IPS-18c (cell line): ENCODE data around the gene AR.

Experiments
- H3K4me3 ChIP-seq: 2 replicates; pipeline ENCODE4 v1.7.0; 2013; ENCODE audit warnings: low read depth, mild to moderate bottlenecking, low read length, moderate library complexity; ENCODE audit not compliant: insufficient read depth
- H3K9me3 ChIP-seq: one replicate; pipeline ENCODE4 v1.6.1; 2013; ENCODE audit warnings: mild to moderate bottlenecking, low read length, moderate library complexity; ENCODE audit not compliant: control insufficient read depth, insufficient read depth

The AR gene

GRCh38 chrX:67734111-67734753, 190.4 kb downstream of the AR start:
- H3K9me3 ChIP-seq, result no peaks in the 10 kb centered on the region
- no peak overlapping the region for H3K4me3 ChIP-seq

GRCh38 chrX:67749536-67749935, 205.7 kb downstream of the AR start:
- H3K9me3 ChIP-seq, result peaks cover 2% of the 10 kb centered on the region

GRCh38 chrX:67750694-67751093, 206.9 kb downstream of the AR start:
- peaks cover 2% of the 10 kb centered on the region for H3K9me3 ChIP-seq
- H3K4me3 ChIP-seq, result no peak overlapping the region

More at GRCh38 chrX:67749536-67749935, 205.7 kb downstream of the AR start:
- no peak overlapping the region for H3K4me3 ChIP-seq

GRCh38 chrX:67759018-67759417, 215.2 kb downstream of the AR start:
- no peaks in the 10 kb centered on the region for H3K9me3 ChIP-seq

DNA sequence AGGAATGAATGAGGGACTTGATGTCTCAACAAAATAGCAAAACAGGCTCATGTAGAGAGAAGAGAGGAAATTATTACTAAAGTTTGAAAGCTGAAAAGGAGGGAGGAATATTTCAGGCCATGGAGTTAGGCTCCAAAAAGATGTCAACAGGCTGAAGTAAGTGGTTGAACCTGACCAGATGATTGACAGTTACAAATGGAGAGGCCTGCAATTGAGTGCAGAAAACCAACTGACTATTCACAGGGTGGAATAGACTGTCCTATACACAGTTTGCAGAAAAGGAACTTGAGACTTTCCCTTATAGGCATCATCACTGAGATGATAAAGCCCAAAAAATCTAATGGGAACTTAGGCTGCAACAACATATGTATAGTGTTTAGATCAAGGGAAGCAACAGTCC, 233.3 kb downstream of the AR start:
- Histone ChIP-seq H3K4me3 (no peak overlapping the region), H3K9me3 (peaks cover 5% of the 10 kb centered on the region)

More at GRCh38 chrX:67759018-67759417, 215.2 kb downstream of the AR start:
- H3K4me3 ChIP-seq, result no peak overlapping the region

DNA sequence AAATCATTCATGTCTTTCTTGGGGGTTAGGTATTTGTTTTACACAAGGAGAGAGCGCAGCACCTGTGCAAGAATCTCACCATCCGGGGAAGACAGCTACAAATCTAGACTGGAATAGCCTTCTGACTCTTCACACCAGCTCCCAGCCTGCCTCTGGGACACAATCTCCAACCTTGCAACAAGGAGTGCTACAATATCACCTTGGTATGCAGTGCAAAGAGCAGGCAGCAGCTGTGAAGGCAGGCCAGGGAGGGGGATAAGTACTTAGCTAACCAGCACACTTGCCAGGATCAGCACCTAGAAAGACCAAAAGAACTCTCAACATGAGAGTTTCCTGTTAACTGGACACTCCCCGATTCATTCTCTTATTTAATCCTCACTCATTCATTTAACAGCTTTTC, 235.3 kb downstream of the AR start:
- Histone ChIP-seq H3K4me3 (no peak overlapping the region; the same call in 1 of the 2 replicates), H3K9me3 (peaks cover 5% of the 10 kb centered on the region)
